HepG2 (cell line): ENCODE measurements around the gene SLITRK2. TPM values are rescaled to one million over a fixed set of nuclear protein-coding genes. Genes with fewer than 3 reads are reported as not detected.

Experiments
- ATAC-seq: fragments of 200-7000 bp; cut with Tn5 transposase; 3 replicates; pipeline ENCODE4 v1.9.1; 2020; ENCODE audit warnings: mild to moderate bottlenecking, moderate library complexity
- BruUV-seq: library from RNA; stranded (reverse); fragments of 400-500 nt; replicated peaks from 2 replicates; lab custom pipeline; 2021; lab: Mats Ljungman, UMichigan
- CTCF ChIA-PET: fragments of 300-600 bp; formaldehyde crosslinking; extraction: SDS; loops from one replicate; lab custom pipeline; 2021; ENCODE audit warnings: low total read pairs, inconsistent platforms, low intra/inter-chr PET ratio; lab: Yijun Ruan, JAX
- POLR2A ChIA-PET: fragments of 350-600 bp; sonication (Branson Sonifier 250); formaldehyde crosslinking; loops from one replicate; lab custom pipeline; 2020; ENCODE audit warnings: antibody characterized with exemption, inconsistent platforms; lab: Yijun Ruan, JAX
- DNase-seq: peaks from one replicate; pipeline ENCODE4 v3.0.0-alpha.2; 2015; ENCODE audit warnings: low spot score
- FAIRE-seq: peaks from 3 replicates; lab custom pipeline; 2011; peaks lifted over from hg19 to GRCh38; lab: Jason Lieb, UNC
- H2AFZ ChIP-seq: one replicate; pipeline ENCODE4 v1.6.1; 2011; ENCODE audit warnings: low read length, inconsistent platforms
- H3K27ac ChIP-seq: fragments of 300-600 bp; 3 replicates; pipeline ENCODE4 v1.8.0; 2011; ENCODE audit warnings: mixed run types, mild to moderate bottlenecking, mixed read lengths, low read length, inconsistent platforms; ENCODE audit not compliant: insufficient read depth; ENCODE audit errors: extremely low read length
- H3K27me3 ChIP-seq, 2 experiments: fragments of 200-600 bp in 1 of 2; 2 replicates in 1 of 2; 3 replicates in 1 of 2; pipeline versions ENCODE4 v1.6.0 to v1.8.0; 2011; ENCODE audit warnings: low read length in 2 of 2, mild to moderate bottlenecking in 2 of 2, moderate library complexity in 2 of 2, inconsistent platforms in 1 of 2; ENCODE audit not compliant: insufficient read depth in 2 of 2, control insufficient read depth in 1 of 2
- H3K36me3 ChIP-seq, 2 experiments: fragments of 200-600 bp in 1 of 2; replicated peaks in 1 of 2; 2 replicates in 1 of 2; 3 replicates in 1 of 2; pipeline versions ENCODE4 v1.5.1 to v1.8.0; 2011; ENCODE audit warnings: low read length in 2 of 2, inconsistent platforms in 1 of 2; ENCODE audit not compliant: insufficient read depth in 2 of 2, control insufficient read depth in 1 of 2
- H3K4me1 ChIP-seq: 2 replicates; pipeline ENCODE4 v1.5.1; 2012; ENCODE audit warnings: low read length, inconsistent platforms; ENCODE audit not compliant: insufficient read depth
- H3K4me2 ChIP-seq: 2 replicates; pipeline ENCODE4 v1.6.0; 2011; ENCODE audit warnings: low read depth, low read length, inconsistent platforms
- H3K4me3 ChIP-seq, 3 experiments: fragments of 200-600 bp in 1 of 3; sonication (generic), shearing (Covaris generic) in 1 of 3; replicated peaks in 1 of 3; 2 replicates each; pipeline ENCODE4 v1.5.1; 2011 to 2016; ENCODE audit warnings: low read length in 3 of 3, inconsistent platforms in 2 of 3, low read depth in 2 of 3, mild to moderate bottlenecking in 2 of 3, control low read depth in 1 of 3, mixed read lengths in 1 of 3; ENCODE audit not compliant: insufficient read depth in 1 of 3
- H3K79me2 ChIP-seq: one replicate; pipeline ENCODE4 v1.6.1; 2011; ENCODE audit warnings: low read length, inconsistent platforms; ENCODE audit not compliant: insufficient read depth
- H3K9ac ChIP-seq: 2 replicates; pipeline ENCODE4 v1.6.0; 2011; ENCODE audit warnings: mild to moderate bottlenecking, low read depth, low read length, inconsistent platforms; ENCODE audit not compliant: insufficient read depth
- H3K9me3 ChIP-seq: 2 replicates; pipeline ENCODE4 v1.5.1; 2012; ENCODE audit warnings: mild to moderate bottlenecking, low read length
- H4K20me1 ChIP-seq: 2 replicates; pipeline ENCODE4 v1.6.0; 2011; ENCODE audit warnings: inconsistent platforms, mild to moderate bottlenecking, low read length, moderate library complexity; ENCODE audit not compliant: insufficient read depth
- BCL3 ChIP-seq: sonication (generic); formaldehyde crosslinking; IDR thresholded peaks from 2 replicates; pipeline ENCODE4 v1.5.1; 2020; ENCODE audit warnings: mild to moderate bottlenecking, missing genetic modification reagents, moderate library complexity
- CC2D1A ChIP-seq: sonication (generic); formaldehyde crosslinking; IDR thresholded peaks from 2 replicates; pipeline ENCODE4 v1.8.1; 2023; ENCODE audit warnings: mild to moderate bottlenecking, missing genetic modification reagents
- CCAR2 ChIP-seq: fragments of 200-400 bp; formaldehyde crosslinking; optimal IDR thresholded peaks from 2 replicates; pipeline ENCODE3; 2018; ENCODE audit warnings: low read depth, mild to moderate bottlenecking, low read length, moderate library complexity
- CENPX ChIP-seq: sonication (generic); formaldehyde crosslinking; IDR thresholded peaks from 2 replicates; pipeline ENCODE4 v1.9.0; 2021; ENCODE audit warnings: mild to moderate bottlenecking, missing genetic modification reagents, moderate library complexity
- CHCHD3 ChIP-seq: sonication (generic); formaldehyde crosslinking; IDR thresholded peaks from 2 replicates; pipeline ENCODE4 v1.8.0; 2022; ENCODE audit warnings: mild to moderate bottlenecking, missing genetic modification reagents, moderate library complexity
- FOSL1 ChIP-seq: sonication (generic); formaldehyde crosslinking; IDR thresholded peaks from 2 replicates; pipeline ENCODE4 v1.9.0; 2021; ENCODE audit warnings: missing genetic modification reagents, borderline replicate concordance
- MXD4 ChIP-seq: IDR thresholded peaks from 2 replicates; pipeline ENCODE4 v1.6.1; 2016; ENCODE audit warnings: mild to moderate bottlenecking, missing biosample characterization, missing genetic modification reagents
- ZBTB7A ChIP-seq: sonication (generic); formaldehyde crosslinking; IDR thresholded peaks from 2 replicates; pipeline ENCODE4 v1.8.0; 2022; ENCODE audit warnings: mild to moderate bottlenecking, missing genetic modification reagents
- WGBS: methylation state at CpG from one replicate; pipeline ENCODE4 v1.1.6; 2017; ENCODE audit warnings: low lambda C conversion rate; 5-methylcytosine and 5-hydroxymethylcytosine counted together
- in situ Hi-C: cut with HindIII; loops from 2 replicates; pipeline ENCODE4 v1.10.0; 2017; ENCODE audit warnings: low pct_unique_long_range_greater_than_20kb; ENCODE audit not compliant: extremely low pct_ligation_motif_present
- intact Hi-C: fragments of 100-400 bp; cut with micrococcal nuclease; formaldehyde crosslinking; loops from one replicate; pipeline ENCODE4 v1.10.0; 2022; ENCODE audit not compliant: unreplicated experiment
- polyA plus RNA-seq, 8 experiments: library from polyadenylated mRNA; depleted of rRNA in 3 of 8; stranded (reverse) in 7 of 8; unstranded in 1 of 8; fragments of >200 nt; fragmentation: Illumina TruSeq in 4 of 8; extraction: Trizol in 4 of 8; gene quantifications; 2 replicates each; pipeline versions ENCODE4 v1.2.1 to v1.2.3, GENCODE V29; 2011 to 2016; ENCODE audit warnings: low read depth in 4 of 8, missing spikeins in 1 of 8, mixed read lengths in 1 of 8; ENCODE audit not compliant: insufficient read depth in 1 of 8
- total RNA-seq, 5 experiments: library from RNA; depleted of rRNA; stranded (reverse); fragments of >200 nt; fragmentation: Illumina TruSeq; extraction: Trizol; gene quantifications; 2 replicates each; pipeline ENCODE4 v1.2.3, GENCODE V29; 2016; ENCODE audit warnings: low read depth in 1 of 5
- TF ChIP-seq, protein P1 (sequence below): sonication (generic); formaldehyde crosslinking; conservative IDR thresholded peaks from 2 replicates; pipeline ENCODE4 v1.4.0; 2020; ENCODE audit warnings: missing genetic modification reagents
- TF ChIP-seq, protein P2 (sequence below): sonication (generic); formaldehyde crosslinking; IDR thresholded peaks from 2 replicates; pipeline ENCODE4 v1.4.0; 2020; ENCODE audit warnings: missing genetic modification reagents
- TF ChIP-seq, protein P3 (sequence below): sonication (generic); formaldehyde crosslinking; IDR thresholded peaks from 2 replicates; pipeline ENCODE4 v1.5.1; 2020; ENCODE audit warnings: missing genetic modification reagents, mild to moderate bottlenecking, borderline replicate concordance

SLITRK2 gene
- total and polyA plus RNA-seq, 2 of the 13 experiments (the other 11 are each of a cell fraction or from before 2014, with no cell fraction given): not detected

DNA sequence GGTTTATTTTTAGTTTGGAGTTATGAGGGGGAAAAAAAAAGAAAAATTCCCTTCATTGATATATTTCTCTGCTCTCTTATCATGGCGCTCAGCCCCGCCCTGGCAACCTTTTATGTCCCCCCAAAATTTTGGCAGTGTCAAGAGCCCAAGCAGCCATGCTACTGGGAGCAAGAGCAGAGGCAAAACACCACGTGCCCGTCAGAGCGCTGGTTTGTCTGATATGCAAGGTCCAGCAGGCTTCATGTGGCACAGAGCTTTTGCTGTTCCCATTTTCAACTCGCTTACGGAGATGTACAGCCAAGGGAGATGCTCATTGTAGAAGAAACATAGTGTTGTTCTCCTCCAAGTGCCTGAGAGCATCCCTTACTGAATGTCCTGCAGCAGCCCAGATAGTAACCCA is 27.3 kb downstream of the SLITRK2 start:
- Histone ChIP-seq H3K4me3 (no peak overlapping the region), H3K27me3 (no peaks in the 10 kb centered on the region), H3K79me2 (no peaks in the 10 kb centered on the region), H3K4me2 (no peak overlapping the region), H4K20me1 (no peaks in the 10 kb centered on the region), H3K27ac (no peak overlapping the region), H3K36me3 (no peaks in the 10 kb centered on the region), H3K9me3 (peaks cover 11% of the 10 kb centered on the region; the same call in 1 of the 2 replicates), H3K9ac (no peak overlapping the region), H3K4me1 (no peaks in the 10 kb centered on the region), H2AFZ (no peak overlapping the region)
- no peak for ATAC-seq
- intact Hi-C loops: no loop called here
- ChIA-PET POLR2A (no interaction called here), CTCF (no interaction called here)
- no peak for DNase-seq
- in situ Hi-C loops: no loop called here
- 0% methylated on average over 2 of the region's 7 CpGs for WGBS
- no TSS peak for BruUV-seq
- FAIRE-seq: no peak
- TF ChIP-seq BCL3 (no peak), FOSL1 (CRISPR knock-in tag) (no peak), CENPX (CRISPR knock-in tag) (no peak), CHCHD3 (no peak), MXD4 (no peak), ZBTB7A (no peak), CC2D1A (CRISPR knock-in tag) (no peak), CCAR2 (no peak)
- TF ChIP-seq, protein P1, sequence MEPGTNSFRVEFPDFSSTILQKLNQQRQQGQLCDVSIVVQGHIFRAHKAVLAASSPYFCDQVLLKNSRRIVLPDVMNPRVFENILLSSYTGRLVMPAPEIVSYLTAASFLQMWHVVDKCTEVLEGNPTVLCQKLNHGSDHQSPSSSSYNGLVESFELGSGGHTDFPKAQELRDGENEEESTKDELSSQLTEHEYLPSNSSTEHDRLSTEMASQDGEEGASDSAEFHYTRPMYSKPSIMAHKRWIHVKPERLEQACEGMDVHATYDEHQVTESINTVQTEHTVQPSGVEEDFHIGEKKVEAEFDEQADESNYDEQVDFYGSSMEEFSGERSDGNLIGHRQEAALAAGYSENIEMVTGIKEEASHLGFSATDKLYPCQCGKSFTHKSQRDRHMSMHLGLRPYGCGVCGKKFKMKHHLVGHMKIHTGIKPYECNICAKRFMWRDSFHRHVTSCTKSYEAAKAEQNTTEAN: no peak
- TF ChIP-seq, protein P2, sequence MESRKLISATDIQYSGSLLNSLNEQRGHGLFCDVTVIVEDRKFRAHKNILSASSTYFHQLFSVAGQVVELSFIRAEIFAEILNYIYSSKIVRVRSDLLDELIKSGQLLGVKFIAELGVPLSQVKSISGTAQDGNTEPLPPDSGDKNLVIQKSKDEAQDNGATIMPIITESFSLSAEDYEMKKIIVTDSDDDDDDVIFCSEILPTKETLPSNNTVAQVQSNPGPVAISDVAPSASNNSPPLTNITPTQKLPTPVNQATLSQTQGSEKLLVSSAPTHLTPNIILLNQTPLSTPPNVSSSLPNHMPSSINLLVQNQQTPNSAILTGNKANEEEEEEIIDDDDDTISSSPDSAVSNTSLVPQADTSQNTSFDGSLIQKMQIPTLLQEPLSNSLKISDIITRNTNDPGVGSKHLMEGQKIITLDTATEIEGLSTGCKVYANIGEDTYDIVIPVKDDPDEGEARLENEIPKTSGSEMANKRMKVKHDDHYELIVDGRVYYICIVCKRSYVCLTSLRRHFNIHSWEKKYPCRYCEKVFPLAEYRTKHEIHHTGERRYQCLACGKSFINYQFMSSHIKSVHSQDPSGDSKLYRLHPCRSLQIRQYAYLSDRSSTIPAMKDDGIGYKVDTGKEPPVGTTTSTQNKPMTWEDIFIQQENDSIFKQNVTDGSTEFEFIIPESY (CRISPR knock-in tag): no peak
- TF ChIP-seq, protein P3, sequence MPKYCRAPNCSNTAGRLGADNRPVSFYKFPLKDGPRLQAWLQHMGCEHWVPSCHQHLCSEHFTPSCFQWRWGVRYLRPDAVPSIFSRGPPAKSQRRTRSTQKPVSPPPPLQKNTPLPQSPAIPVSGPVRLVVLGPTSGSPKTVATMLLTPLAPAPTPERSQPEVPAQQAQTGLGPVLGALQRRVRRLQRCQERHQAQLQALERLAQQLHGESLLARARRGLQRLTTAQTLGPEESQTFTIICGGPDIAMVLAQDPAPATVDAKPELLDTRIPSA (CRISPR knock-in tag): no peak
